Activated naive CD8-positive, alpha-beta T cell (primary cell): ENCODE measurements around the gene TFIP11.

ENCODE experiments used
- H3K27ac Mint-ChIP-seq: one replicate; pipeline ENCODE4 v1.8.0; 2021; ENCODE audit warnings: mixed read lengths
- H3K27me3 Mint-ChIP-seq: one replicate; pipeline ENCODE4 v1.8.0; 2021; ENCODE audit warnings: mixed read lengths
- H3K36me3 Mint-ChIP-seq: one replicate; pipeline ENCODE4 v1.8.0; 2021; ENCODE audit warnings: mixed read lengths
- H3K4me1 Mint-ChIP-seq: one replicate; pipeline ENCODE4 v1.8.0; 2021; ENCODE audit warnings: low read depth, mixed read lengths
- H3K4me3 Mint-ChIP-seq: one replicate; pipeline ENCODE4 v1.8.0; 2021; ENCODE audit warnings: mild to moderate bottlenecking, mixed read lengths
- H3K9me3 Mint-ChIP-seq: one replicate; pipeline ENCODE4 v1.8.0; 2021; ENCODE audit warnings: low read depth, mixed read lengths

The TFIP11 gene

DNA sequence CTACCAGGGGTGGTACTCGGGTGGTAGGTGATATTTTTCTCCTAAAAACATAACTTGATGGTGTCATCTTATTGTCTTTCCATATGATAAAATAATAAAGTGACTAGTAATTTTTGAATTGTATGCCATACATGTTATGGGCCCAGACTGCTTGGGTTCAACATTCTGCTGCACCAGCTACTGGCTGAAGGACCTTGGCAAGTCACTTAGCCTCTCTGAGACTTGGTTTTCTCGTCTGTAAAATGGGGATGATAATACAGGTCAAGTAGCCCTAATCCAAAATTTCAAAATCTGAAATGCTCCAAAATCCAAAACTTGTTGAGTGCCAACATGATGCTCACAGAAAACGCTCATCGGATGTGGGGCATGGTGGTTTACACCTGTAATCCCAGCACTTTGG lies 35.6 kb upstream of the TFIP11 start:
- Mint-ChIP-seq H3K4me1 (peaks cover 45% of the 10 kb centered on the region), H3K27me3 (no peaks in the 10 kb centered on the region), H3K27ac (peak overlapping the region; percentile 91), H3K9me3 (no peaks in the 10 kb centered on the region), H3K36me3 (peaks cover 9% of the 10 kb centered on the region), H3K4me3 (no peak overlapping the region)

DNA sequence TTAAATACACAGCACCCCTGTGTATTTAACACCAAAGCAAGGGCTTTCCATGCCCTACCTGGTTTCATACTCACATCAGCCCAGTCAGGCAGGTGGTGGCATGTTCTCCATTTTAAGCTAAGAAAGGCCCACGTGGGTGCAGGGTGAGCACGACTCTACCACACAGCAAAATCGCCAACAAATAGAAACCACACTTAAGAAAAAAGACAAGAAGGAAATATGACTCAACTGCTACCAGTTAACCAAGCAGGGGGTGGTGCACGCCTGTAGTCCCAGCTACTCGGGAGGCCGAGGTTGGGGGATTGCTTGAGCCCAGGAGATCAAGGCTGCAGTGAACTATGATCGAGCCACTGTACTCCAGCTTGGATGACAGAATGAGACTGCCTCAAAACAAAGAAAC lies 35.2 kb upstream of the TFIP11 start:
- Mint-ChIP-seq H3K27ac (peak overlapping the region; percentile 91), H3K4me3 (no peak overlapping the region), H3K27me3 (no peaks in the 10 kb centered on the region), H3K36me3 (peaks cover 9% of the 10 kb centered on the region), H3K9me3 (no peaks in the 10 kb centered on the region), H3K4me1 (peaks cover 47% of the 10 kb centered on the region)

DNA sequence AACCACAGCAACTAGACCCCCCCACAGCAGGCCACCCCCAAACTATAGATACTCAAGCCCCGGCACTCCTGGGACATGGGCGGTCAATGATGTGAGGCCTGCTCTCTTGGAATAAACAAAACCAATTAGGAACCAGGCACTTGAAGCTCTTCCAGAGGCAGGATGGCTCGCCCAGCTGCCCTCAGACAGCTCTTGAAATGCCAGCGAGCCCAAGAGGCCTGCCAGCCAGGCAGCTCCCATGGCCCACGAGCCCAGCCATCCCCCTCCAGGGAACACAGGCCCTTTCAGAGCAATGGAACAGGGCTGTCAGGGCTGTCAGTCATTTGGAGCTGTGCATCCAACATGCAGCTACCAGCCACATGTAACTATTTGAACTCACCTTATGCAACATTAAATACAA lies 34.0 kb upstream of the TFIP11 start:
- H3K27me3 Mint-ChIP-seq: no peaks in the 10 kb centered on the region
- H3K36me3 Mint-ChIP-seq: peaks cover 9% of the 10 kb centered on the region
- no peak overlapping the region for H3K4me3 Mint-ChIP-seq
- H3K9me3 Mint-ChIP-seq: no peaks in the 10 kb centered on the region
- H3K27ac Mint-ChIP-seq: peak overlapping the region; percentile 91
- peaks cover 45% of the 10 kb centered on the region for H3K4me1 Mint-ChIP-seq

DNA sequence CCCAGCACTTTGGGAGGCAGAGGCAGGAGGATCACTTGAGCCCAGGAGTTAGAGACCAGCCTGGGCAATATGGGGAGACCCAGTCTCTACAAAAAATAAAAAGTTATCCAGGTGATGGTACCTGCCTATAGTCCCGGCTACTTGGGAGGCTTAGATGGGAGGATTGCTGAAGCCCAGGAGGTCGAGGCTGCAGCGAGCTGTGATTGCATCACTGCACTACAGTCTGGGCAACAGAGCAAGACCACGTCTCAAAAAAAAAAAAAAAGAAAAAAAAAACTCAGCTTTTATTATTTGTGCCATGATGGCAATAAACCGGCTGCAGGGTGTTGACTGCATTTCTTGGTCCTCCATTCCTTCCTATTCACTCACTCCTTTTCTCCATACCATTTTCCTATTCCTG lies 33.6 kb upstream of the TFIP11 start:
- no peaks in the 10 kb centered on the region for H3K27me3 Mint-ChIP-seq
- peaks cover 9% of the 10 kb centered on the region for H3K36me3 Mint-ChIP-seq
- no peaks in the 10 kb centered on the region for H3K9me3 Mint-ChIP-seq
- H3K4me3 Mint-ChIP-seq: no peak overlapping the region
- peak overlapping the region; percentile 91 for H3K27ac Mint-ChIP-seq
- H3K4me1 Mint-ChIP-seq: peaks cover 45% of the 10 kb centered on the region

DNA sequence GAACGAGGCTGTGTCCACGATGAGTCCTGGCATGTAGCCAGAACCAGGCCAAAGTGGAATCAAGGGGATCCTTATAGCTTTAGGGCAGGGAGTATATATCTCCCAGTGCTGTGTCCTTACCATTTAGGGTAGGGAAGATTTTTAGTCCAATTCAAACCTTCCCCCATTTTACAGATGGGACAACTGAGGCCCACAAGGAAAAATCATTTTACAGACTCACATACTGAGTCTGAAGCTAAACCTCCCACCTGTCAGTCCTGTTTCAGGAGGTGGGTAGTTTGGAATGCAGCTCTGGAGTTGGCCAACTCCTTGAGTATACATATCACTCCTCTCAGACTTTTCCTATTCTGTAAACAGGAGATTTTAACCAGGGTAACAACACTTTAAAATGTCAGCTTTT lies 33.1 kb upstream of the TFIP11 start:
- peak overlapping the region; percentile 24 for H3K27ac Mint-ChIP-seq
- no peaks in the 10 kb centered on the region for H3K27me3 Mint-ChIP-seq
- H3K4me1 Mint-ChIP-seq: peaks cover 45% of the 10 kb centered on the region
- H3K36me3 Mint-ChIP-seq: peaks cover 9% of the 10 kb centered on the region
- H3K4me3 Mint-ChIP-seq: no peak overlapping the region
- no peaks in the 10 kb centered on the region for H3K9me3 Mint-ChIP-seq

DNA sequence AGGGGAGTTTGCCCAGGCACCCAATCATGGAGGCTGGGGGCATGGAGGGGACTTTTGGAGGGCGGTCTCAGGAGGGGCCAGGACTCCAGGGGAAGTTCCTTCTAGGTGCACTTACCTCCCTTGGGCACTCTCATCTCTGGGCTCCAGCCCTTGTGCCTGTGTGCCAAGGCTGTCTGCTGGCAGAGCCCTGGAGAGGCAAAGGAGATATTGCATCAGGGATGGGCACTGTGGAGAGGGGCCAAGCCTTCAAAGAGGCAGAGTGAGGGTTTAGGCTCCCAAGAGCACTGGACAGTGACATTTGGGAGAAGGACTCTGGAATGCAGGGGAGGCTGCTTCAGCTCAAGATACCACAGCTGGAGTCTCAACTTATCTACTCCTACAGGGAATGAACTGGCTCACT lies 32.2 kb upstream of the TFIP11 start:
- peak overlapping the region; percentile 66 for H3K27ac Mint-ChIP-seq
- H3K36me3 Mint-ChIP-seq: peaks cover 9% of the 10 kb centered on the region
- peaks cover 39% of the 10 kb centered on the region for H3K4me1 Mint-ChIP-seq
- no peak overlapping the region for H3K4me3 Mint-ChIP-seq
- no peaks in the 10 kb centered on the region for H3K9me3 Mint-ChIP-seq
- no peaks in the 10 kb centered on the region for H3K27me3 Mint-ChIP-seq

DNA sequence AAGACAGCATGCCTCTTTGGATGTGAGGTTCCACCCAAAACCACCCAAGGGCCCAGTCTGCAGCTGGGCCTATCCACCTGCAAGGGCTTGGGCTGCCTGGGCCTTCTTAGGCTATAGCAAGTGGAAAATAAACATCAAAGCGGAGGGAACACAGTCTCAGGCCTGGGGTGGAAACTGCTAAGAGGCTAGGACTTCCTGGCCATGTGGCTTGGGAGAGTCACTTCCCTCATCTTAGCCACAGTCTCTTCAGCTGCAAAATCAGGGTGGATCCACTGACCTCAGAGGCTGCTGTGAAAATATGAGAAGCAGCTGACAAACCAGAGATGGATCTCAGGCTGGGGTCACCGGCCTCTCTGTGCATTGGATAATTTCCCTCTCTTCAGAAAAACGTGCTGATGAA lies 30.6 kb upstream of the TFIP11 start:
- Mint-ChIP-seq H3K36me3 (peaks cover 15% of the 10 kb centered on the region), H3K27ac (peak overlapping the region; percentile 83), H3K27me3 (no peaks in the 10 kb centered on the region), H3K4me3 (no peak overlapping the region), H3K4me1 (peaks cover 38% of the 10 kb centered on the region), H3K9me3 (no peaks in the 10 kb centered on the region)

DNA sequence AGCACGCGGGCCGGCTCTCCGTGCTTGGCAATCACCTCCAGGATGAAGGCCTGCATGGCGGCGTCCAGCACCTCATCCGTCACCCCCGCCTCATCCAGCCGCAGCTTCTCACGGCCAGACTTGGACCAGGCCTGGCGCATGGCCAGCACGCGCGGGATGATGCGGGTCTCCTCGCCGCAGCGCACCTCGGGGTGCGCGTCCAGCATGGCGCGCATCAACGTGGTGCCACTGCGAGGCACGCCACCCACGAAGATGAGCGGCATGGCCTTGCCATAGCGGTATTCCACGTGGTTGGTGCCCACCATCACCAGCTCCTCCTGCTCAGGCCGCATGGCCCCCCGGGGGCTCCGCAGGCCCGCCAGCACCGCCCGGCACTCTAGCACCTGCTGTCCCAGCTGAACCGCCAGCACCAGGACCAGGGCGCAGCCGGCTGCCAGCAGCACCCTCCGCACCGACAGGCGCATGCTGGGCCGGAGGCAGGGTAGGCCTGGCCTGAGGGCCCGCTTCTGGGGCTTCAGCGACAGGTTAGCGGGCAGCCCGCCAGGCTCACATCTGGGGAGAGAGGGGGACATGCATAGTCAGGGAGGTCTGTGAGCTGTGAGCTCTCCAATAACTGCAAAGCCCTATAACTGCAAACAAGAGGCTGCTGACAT lies 29.0 kb upstream of the TFIP11 start:
- Mint-ChIP-seq H3K4me3 (no peak overlapping the region), H3K36me3 (peaks cover 11% of the 10 kb centered on the region), H3K27me3 (no peaks in the 10 kb centered on the region), H3K27ac (no peak overlapping the region), H3K9me3 (no peaks in the 10 kb centered on the region), H3K4me1 (peaks cover 29% of the 10 kb centered on the region)

DNA sequence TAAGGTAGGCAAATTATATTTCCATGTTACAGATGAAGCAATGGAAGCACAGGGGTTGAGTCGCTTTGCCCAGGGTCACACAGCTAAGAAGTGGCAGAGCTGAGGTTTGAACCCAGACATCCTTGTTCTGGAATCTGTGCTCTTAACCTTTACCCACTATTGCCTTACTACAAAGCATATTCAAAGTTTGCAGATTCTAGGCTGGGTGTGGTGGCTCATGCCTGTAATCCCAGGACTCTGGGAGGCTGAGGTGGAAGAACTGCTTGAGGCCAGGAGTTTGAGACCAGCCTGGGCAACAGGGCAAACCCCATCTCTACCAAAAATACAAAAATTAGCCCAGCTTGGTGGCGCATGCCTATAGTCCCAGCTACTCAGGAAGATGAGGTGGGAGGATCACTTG lies 27.8 kb upstream of the TFIP11 start:
- Mint-ChIP-seq H3K4me3 (no peak overlapping the region), H3K27me3 (no peaks in the 10 kb centered on the region), H3K4me1 (peaks cover 37% of the 10 kb centered on the region), H3K9me3 (no peaks in the 10 kb centered on the region), H3K27ac (no peak overlapping the region), H3K36me3 (peaks cover 11% of the 10 kb centered on the region)

DNA sequence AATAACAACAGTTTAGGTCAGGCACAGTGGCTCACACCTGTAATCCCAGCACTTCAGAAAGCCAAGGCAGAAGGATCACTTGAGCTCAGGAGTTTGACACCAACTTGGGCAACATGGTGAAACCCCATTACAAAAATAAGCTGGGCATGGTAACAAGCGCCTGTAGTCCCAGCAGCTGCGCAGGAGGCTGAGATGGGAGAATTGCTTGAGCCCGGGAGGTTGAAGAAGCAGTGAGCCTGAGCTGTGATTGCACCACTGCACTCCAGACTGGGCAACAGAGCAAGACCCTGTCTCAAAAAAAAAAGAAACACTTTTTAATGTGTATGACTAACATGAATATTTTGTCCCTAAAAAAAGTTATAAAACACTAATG lies 24.5 kb upstream of the TFIP11 start:
- Mint-ChIP-seq H3K27ac (no peak overlapping the region), H3K36me3 (peaks cover 11% of the 10 kb centered on the region)

DNA sequence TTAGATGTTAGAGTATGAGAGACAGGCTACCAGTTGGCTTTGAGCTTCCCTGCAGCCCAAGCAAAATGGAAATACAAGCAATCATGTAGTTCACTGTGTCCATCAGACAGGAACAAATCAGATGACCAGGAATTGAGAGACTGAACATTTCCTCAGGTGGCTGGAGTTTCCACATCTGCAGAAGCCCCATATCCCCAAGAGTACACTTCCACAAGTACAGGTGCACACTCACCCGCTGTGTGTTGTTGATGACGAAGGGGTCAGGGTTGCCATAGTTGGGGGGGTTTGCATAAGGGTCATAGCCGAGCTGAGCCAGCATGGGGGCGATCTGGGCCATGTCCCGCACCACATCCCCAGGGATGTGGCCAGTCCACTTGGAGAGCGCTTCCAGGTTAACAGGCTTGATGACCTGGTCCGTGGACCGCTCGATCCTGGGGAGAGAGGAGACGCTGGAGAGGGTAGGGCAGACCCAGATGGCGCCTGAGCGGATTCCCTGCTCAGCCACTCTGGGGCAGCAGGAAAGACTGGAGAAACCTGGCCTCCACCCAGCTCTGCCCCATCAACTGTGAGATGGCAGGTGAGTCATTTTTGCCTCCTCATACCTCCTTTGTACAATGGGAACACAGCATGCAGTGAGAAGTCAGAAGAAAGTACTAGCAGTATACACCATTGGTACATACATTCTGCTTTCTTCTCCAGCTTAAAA lies 23.9 kb upstream of the TFIP11 start:
- peaks cover 39% of the 10 kb centered on the region for H3K4me1 Mint-ChIP-seq
- no peak overlapping the region for H3K4me3 Mint-ChIP-seq
- H3K27ac Mint-ChIP-seq: peak overlapping the region; percentile 80
- H3K27me3 Mint-ChIP-seq: no peaks in the 10 kb centered on the region
- peaks cover 12% of the 10 kb centered on the region for H3K36me3 Mint-ChIP-seq
- no peaks in the 10 kb centered on the region for H3K9me3 Mint-ChIP-seq

More for the DNA sequence above, 24.5 kb upstream of the TFIP11 start:
- no peak overlapping the region for H3K4me3 Mint-ChIP-seq
- H3K27me3 Mint-ChIP-seq: no peaks in the 10 kb centered on the region
- no peaks in the 10 kb centered on the region for H3K9me3 Mint-ChIP-seq
- H3K4me1 Mint-ChIP-seq: peaks cover 39% of the 10 kb centered on the region

DNA sequence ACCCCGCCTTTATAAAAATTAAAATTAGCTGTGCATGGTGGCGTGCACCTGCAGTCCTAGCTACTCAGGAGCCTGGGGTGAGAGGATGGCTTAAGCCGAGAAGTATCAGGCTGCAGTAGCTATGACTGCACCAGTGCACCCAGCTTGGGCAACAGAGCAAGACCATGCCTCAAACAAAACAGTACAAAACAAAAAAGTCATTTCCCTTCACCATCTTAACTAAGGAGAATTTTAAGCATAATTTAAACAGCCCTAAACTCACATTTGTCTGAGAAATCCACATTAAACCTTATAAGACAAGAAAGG lies 23.3 kb upstream of the TFIP11 start:
- H3K36me3 Mint-ChIP-seq: peaks cover 14% of the 10 kb centered on the region
- H3K27ac Mint-ChIP-seq: peak overlapping the region; percentile 80
- peaks cover 39% of the 10 kb centered on the region for H3K4me1 Mint-ChIP-seq
- no peaks in the 10 kb centered on the region for H3K9me3 Mint-ChIP-seq
- no peaks in the 10 kb centered on the region for H3K27me3 Mint-ChIP-seq
- peak overlapping the region; percentile 53 for H3K4me3 Mint-ChIP-seq

DNA sequence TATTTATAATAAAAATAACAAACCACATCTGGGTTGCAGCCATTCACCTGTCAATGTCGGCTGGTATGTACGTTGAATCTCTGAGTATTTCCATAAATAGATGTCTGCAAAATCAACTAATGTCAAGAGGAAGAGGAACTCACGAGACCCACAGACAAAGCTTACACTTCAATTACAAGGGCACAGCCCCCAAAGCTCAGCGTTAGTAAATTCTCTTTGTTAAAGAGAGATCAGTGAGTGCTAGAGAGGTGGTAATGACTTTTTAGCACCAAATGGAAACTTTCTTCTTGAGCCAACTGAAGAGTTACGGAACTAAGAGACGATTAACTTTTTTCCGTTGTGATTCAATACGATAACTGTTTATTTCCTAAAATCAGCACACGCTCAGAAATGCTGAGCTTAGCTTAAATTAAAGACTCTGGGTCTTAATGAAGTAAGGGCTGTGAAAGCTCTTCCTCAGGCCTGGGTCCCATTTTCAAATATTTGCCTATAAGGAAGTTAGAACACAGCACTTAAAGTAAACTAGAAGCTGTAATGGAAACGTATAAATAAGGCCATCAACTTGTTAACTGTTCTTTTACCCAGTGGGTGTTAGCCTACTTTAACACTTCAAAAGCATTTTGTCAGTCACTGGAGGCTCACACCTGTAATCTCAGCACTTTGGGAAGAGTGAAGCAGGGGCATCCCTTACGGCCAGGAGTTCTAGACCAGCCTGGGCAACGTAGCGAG lies 22.8 kb upstream of the TFIP11 start:
- Mint-ChIP-seq H3K4me1 (peaks cover 39% of the 10 kb centered on the region), H3K36me3 (peaks cover 14% of the 10 kb centered on the region), H3K9me3 (no peaks in the 10 kb centered on the region), H3K27me3 (no peaks in the 10 kb centered on the region), H3K27ac (peak overlapping the region; percentile 80), H3K4me3 (peak overlapping the region; percentile 53)

DNA sequence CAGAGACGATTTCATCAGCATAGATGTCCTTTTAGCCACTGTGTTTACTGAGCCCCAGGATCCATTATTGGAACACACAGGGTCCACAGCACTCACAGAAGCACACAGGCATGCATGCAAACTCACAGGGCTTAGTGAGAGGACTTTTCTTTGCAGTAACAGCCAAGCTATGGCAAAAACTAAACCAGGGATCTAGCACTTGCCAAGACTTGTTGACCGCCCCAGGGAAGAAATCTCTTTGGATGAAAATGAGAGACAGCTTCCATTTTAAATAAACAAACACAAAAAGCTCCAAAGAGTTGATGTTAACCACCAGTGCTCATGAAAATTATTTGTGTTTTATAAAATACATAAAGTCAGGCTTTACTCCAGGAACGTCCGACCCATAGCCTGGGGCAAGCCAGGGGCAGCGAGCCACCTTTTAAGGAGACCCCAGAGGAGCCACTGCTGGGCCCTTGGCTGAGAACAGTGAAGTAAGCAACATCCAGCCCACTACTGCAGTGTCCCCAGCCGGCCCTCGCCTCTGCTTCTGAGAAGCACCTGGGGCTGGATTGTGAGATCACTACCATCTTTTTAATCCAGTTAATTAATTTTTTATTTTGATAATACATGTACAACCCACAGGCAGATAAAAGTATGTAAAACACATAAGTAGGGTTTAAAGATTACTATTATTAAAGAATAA lies 22.0 kb upstream of the TFIP11 start:
- no peaks in the 10 kb centered on the region for H3K27me3 Mint-ChIP-seq
- H3K4me3 Mint-ChIP-seq: no peak overlapping the region
- peaks cover 39% of the 10 kb centered on the region for H3K4me1 Mint-ChIP-seq
- H3K27ac Mint-ChIP-seq: peak overlapping the region; percentile 70
- H3K9me3 Mint-ChIP-seq: no peaks in the 10 kb centered on the region
- peaks cover 14% of the 10 kb centered on the region for H3K36me3 Mint-ChIP-seq

DNA sequence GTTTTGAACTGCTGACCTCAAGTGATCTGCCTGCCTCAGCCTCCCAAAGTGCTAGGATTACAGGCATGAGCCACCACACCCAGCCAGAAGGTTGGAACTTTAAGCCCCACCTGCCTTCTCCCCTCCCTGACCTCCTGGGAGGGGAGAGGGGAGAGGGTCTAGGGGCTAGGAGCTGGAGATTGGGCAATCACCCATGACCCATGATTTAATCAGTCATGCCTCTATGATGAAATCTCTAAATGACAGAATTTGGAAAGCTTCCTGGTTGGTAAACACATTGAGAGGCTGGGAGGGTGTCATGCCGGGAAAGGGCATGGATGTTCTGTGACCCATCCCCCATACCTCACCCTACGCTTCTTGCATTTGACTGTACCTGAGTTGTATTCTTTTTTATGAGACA lies 17.1 kb upstream of the TFIP11 start:
- peaks cover 6% of the 10 kb centered on the region for H3K36me3 Mint-ChIP-seq
- H3K4me1 Mint-ChIP-seq: peaks cover 12% of the 10 kb centered on the region
- no peaks in the 10 kb centered on the region for H3K27me3 Mint-ChIP-seq
- H3K9me3 Mint-ChIP-seq: no peaks in the 10 kb centered on the region
- H3K27ac Mint-ChIP-seq: no peak overlapping the region
- no peak overlapping the region for H3K4me3 Mint-ChIP-seq
